Measurements from ENCODE around the gene TTC7B.
A peak's percentile ranks its signal among the peaks of the same experiment; 100 is the strongest.

The TTC7B gene

DNA sequence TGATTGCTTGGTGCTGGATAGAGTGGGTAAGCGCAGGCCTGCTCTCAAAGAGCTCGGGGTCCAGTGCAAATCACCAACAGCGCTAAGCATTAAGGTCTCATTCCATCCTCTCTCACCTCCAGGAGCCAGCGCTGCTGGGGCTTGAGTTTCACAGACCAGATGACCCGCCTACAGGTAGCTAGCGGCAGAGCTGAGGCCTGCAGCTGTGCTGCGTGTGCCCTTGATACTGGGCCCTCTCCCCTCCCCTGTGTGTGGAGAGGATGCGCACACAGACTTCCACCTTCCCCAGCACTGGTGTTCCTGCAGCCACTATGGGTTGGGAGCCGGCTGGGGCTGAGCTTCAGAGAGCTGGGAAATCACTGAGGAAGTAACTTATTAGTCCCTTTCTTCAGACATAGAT lies 269.5 kb downstream of the TTC7B start:
- DNase-seq (ENCODE audit: low read depth, low spot score), result no peak

DNA sequence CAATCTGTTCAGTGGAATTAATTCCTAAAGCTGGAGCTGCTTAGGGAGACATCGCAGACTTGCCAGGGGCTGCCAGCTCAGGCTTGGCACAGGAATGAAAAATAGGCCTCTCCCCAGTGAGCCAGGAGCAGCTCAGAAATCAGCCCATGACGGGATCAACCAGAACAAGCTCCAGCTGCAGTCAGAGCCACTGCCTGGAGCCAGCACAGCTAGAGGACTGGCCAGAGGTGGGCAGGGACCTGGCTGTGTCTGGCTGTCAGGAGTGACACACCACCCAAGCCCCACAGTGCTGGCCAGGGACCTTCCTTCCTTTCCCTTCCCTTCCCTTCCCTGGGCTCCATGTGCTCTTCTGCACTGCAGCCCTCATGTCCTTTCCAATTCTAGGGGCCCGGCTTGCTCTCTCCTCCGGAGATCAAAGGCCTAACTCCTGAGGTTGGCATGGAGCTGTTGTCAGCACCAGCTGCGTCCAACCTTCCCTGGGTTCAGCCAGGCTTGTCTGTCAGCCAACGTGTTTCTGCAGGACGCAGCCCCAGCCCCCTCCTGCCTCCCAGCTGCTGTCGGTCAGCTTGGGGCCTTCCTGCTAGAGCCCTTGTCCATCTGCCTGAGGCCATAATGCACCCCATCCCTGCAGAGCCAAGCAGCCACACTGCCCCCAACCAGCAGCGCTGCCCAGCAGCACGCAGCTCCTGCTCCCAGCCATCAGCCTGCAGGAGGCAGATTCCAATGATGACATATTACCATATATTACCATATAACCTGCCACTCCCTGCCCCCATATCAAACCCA lies 270.1 kb downstream of the TTC7B start:
- DNase-seq (ENCODE audit: low read depth, low spot score), result peak; percentile 43

DNA sequence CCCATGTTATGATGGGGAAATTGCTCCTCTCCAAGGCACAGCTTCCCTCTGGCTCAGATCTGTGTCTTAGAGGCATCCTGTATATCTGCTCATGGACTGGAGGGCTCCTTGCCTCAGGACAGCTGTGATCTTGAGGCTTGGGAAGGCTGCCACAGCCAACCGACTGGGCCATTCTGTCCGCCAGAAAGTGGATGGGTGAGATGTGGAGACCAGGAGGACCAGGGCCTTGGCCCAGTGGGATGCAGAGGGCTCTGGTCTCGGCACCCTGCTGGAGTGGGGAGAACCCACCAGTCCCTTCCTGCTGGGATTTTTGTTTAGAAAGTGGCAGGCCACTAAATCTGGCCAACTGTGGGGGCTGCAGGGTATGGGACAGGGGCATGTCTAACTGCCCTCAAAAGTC lies 270.8 kb downstream of the TTC7B start:
- DNase-seq (ENCODE audit: low read depth, low spot score), result no peak

DNA sequence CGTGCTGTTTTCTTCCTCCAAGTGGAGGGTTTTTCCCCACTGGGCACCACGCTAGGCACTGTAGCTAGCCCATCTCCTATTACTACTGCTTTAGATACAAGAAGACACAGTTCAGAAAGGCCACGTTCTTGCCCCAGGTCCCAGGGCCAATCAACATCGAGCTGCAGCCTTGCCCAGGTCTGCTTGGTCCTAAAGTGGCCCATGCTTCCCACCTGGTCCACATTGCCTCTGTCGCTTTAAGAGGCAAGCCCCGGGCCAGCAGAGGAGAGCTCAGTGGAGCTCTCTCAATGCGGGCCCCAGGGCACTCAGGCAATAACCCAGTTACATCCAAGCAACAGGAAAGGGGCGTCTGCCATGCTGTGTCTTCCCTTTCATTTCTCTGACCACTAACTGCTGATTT lies 271.3 kb downstream of the TTC7B start:
- DNase-seq (ENCODE audit: low read depth, low spot score), result no peak

DNA sequence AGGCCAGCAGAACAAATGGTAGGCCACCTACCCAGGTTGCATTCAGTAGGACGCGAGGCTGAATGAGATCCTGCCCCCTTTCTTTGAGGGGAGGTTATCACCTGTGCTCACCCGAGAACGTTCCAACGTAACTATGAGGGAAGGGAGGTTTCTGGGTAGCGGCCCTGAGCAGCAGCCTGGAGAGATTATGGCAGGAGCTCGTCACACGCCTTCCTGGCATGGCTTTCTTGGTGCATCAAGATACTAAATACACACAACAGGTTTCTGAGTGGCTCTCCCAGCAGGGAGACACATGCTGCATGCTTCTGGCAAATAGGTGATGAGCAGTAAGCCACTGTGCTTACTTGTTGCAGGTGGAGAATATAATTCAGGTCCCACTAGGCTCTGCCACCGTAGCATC lies 271.7 kb downstream of the TTC7B start:
- no peak for DNase-seq (ENCODE audit: low read depth, low spot score)

DNA sequence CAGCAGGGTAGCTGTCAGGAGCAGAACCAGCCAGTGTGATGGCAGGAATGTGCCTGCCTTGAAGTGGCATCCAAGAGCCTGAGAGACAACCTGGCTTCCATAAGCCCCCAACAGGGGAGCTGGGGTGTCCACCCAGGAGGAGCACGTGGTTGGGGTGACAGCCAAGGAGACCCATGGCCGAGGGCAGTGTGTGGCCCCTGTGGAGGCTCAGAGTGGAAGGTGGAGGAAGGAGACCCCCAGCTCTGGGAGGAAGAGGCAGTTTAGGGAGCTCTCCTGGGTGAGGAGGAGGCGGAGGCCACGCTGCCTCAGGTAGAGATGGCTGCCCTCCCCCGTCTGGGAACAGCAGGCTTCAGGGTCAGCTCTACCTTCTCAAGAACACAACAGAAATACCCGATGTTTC lies 272.4 kb downstream of the TTC7B start:
- no peak for DNase-seq (ENCODE audit: low read depth, low spot score)

DNA sequence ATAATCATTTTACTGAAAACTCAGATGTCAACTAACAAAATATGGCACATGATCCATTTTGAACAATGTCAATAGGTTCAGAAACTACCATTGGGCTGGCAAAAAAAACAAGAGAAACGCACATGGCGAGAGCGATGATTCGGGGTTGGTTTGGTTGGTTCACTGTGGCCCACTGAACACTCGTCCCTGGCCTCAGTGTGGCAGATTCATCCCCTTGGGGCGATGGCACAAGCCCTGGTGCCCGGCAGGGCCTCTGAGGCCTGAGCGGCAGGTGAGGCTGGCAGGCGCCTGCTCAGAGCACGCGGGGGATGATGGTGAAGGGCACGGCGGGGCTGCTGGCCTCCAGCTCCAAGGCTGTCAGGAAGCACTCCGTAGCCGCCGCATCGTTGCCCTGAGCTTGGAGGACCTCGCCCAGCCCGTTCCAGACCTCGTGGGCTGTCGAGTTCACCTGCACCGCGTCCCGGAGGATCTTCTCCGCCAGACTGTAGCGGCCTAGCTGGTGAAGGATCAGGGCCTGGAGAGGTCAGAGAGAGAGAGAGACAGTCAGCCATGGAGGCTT lies 275.1 kb downstream of the TTC7B start:
- DNase-seq (ENCODE audit: low read depth, low spot score), result no peak

DNA sequence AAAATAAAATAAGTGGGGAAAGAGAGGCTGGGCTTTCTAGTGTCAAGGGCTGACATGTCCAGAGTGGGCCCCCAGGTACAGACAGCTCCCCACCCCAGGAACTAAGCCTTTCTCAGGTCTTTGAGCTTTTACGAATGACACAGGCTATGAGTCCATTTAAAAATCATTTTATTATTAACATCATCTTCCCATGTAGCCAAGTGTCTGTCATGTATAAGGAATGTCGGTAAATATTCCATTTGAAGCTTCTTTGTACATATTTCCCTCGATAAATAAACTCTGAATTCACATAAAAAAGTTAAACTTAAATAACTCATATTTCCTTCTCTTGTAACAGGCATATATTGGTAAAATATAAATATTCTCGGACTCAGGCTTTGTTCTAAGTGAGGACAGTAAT lies 275.8 kb downstream of the TTC7B start:
- no peak for DNase-seq (ENCODE audit: low read depth, low spot score)

DNA sequence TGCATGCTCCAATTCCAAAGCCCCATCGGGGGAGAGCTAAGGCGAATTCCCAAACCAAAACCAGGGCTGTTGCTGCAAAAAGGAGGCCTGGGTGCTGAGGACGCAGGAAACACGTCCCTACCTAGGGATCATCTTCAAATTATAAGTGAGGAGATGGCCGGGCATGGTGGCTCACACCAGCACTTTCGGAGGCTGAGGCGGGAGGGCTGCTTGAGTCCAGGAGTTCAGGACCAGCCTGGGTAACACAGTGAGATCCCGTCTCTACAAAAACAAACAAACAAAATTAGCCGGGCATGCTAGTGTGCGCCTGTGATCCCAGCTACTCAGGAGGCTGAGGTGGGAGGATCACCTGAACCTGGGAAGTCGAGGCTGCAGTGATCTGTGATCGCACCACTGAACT lies 276.2 kb downstream of the TTC7B start:
- no peak for DNase-seq (ENCODE audit: low read depth, low spot score)

DNA sequence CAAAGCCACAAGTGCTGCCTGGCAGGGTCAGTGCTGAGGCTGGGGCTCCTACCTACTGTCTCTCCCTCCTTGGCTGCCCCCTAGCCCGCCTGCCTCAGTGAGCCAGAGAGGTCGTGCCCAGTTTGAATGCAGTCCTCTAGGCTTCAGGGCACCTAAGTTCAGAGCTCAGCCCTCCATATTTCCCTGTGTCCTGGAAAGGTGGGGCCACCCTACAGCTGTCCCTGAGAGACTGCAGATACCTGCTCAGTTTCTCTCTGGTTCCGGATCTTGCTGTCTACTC lies 276.8 kb downstream of the TTC7B start:
- DNase-seq (ENCODE audit: low read depth, low spot score), result no peak

DNA sequence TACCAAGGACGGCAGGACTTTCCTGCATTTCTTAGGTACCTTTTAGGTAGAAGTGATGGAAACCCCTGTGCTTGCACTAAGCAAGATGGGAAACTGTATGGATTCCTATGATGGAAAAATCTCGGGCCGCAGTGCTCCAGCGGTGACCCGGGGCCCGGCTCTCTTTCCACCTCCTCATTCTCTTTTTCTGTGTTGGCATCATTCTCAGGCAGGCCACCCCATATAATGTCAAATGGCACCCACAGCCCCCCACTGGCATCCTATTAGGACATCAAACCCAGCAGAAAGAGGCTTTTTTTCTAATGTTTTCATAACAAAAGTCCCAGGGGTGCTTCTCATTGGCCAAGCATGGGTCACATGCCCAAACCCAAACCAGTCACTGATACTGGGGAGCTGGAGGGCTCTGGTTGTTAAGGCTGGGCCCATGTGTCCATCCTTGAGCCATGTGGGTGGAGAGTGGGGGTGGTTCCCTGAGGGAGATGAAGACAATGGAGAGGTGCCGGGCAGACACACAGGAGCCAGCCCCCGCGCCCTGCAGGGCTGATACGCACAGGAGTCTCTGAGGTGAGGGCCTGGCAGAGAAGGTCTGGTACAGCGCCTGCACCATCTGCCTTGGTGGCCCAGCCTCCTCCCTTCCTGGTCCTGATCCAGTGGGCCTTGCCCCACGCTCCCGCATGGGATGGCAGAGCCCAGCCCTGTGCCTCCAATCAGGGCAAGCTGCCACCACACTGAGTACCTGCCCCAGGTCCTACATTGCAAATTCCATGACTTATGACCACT lies 277.3 kb downstream of the TTC7B start:
- no peak for DNase-seq (ENCODE audit: low read depth, low spot score)

DNA sequence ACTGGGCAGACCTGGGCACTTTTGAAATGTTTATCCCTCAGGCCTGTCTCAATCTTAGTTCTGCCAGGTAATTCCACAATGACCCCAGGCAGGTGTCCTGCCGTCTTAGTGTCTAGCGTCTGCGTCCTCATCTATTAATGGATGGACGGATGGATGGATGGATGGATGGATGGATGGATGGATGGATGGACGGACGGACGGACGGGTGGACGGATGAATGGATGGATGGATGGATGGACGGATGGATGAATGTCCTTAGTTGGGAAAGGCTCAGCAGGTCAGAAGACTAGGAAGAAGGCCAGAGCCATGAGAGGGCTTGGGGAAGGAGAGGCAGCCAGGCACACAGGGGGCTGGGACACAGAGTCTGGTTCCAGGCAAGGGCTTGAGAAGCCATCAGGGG lies 278.1 kb downstream of the TTC7B start:
- no peak for DNase-seq (ENCODE audit: low read depth, low spot score)

DNA sequence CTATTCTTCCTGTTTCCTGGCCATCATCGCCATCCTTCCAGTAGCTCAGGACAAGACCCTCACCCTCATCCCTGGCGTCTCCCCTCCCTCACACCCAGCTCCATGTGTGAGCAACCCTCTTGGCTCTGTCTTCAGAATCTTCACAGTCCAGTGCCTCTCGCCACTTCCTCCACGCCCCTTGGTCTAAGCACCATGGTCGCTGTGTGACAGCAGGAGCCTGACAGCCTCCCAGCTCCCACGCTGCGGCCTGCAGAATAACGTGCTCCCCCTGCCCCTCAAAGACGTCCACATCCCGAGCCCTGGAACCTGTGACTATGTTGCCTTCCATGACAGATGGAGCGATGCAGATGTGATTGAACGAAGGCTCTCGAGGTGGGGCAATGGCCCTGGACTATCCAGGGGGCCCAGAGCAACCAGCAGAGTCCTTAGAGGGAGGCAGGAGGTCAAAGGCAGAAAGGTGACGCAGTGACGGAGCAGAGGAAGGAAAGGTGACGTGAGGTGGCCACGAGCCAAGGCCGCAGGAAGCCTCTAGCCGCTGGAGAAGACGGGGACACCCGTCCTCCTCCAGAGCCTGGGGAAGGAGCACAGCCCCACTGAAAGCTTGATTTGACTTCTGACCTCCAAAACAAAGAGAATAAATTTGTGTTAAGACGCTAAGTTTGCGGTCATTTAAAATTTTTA lies 279.6 kb downstream of the TTC7B start:
- DNase-seq (ENCODE audit: low read depth, low spot score), result no peak

DNA sequence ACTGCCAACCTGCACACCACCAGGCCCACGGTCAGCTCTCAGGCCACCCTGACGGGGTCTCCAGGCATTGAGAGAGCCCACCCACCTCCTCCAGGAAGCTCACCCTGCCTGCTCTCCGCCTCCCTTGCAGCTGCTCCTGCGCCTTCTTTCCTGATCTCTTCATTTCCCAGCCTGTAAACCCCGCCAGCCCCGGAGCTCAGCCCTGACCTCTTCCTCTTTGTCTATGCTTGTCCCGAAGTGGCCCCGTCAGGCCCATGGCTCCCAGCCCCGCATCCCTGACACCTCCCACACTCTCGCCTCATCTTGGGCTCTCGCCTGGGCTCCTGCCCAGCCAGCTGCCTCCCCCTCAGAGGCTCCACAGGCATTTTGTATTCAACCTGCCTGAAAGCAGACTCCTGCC lies 280.1 kb downstream of the TTC7B start:
- no peak for DNase-seq (ENCODE audit: low read depth, low spot score)

DNA sequence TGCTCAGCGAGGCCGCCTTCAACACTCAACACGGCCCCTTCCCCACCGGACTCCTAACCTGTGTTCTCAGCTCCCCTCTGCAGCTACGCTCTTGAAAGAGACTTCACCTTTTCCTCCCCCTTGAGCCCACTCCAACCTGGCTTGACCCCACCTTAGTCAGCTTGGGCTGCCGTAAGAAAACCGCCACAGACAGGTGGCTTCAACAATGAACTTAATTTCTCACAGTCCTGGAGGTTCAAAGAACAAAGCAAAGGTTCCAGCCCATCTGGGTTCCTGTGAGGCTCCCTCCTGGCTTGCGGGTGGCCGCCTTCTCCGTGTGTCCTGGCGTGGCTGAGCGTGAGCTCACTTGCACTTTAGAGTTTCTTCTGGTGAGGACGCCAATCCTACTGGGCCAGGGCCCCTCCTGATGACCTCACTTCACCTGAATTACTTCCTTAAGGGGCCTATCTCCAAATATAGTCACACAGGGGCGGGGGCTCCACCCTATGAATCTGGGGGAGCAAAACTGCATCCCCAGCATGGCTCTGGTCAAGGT lies 280.6 kb downstream of the TTC7B start:
- DNase-seq (ENCODE audit: low read depth, low spot score), result no peak

DNA sequence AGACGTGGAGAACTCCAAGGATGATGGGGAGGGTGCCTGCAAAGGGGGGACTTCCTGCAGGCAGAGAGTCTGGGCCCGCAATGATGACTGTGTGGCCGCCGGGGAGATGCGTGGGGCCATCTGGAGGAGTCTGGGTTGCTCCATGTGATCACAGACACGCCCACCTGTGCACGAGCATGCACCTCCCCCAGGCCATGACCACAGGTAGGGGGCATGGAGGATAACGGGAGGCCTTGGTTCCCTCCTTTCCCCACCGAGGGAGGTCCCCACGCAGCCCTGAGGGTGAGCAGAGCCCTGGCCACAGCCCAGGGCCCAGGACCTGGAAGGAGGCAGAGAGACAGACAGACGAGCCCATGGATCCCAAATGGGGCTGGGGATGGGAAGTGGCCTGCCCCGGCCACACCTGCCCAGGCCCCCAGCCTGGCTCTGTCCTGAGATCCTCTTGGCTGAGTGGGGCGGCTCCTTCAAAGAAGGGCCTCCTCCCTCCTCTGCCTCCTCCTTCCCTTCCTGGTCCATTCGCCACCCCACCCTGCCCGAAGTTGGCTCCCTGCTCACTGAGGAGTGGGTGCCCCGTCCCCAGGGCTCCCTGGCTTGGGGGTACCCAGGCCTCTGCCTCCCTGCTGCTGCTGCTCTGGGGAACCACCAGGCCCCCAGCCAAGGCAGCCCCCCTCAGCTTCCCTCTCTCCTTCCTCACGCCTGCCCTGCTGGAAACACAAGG lies 281.2 kb downstream of the TTC7B start:
- DNase-seq (ENCODE audit: low read depth, low spot score), result no peak

DNA sequence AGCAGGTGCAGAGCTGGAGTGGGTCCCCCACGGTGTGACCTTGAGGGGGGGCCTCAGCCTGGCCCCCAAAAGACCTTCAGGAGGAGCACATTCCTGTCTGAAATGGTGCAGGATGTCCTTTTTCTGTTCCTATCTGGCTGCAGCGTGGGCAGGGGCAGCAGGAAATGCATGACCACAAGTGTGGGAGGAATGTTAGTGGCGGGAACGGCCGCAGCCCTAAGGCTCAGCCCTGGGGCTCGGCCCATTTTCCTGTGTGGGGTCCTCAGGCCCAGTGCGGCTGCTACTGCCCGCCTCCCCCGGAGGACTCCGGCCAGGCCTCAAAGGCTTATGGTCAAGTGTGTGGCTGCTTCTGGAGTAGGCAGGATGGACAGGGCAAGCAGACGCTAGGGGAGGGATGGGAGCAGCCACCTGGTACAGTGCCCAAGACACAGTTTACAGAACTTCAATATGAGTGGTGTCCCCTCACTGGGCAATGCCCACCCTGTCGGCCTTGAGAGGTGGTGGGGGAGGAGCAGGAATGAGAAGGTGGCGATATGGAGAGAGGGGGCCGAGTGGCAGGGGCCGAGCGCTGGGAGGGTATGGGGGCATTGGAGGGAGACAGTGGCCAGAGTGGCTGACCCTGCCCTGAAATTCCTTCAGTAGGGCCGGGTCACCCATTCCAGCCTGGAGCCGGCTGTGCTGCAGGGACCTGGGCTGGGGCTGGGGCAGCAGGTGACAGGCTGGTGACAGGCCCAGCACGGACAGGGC lies 282.0 kb downstream of the TTC7B start:
- DNase-seq (ENCODE audit: low read depth, low spot score), result peak; percentile 77

DNA sequence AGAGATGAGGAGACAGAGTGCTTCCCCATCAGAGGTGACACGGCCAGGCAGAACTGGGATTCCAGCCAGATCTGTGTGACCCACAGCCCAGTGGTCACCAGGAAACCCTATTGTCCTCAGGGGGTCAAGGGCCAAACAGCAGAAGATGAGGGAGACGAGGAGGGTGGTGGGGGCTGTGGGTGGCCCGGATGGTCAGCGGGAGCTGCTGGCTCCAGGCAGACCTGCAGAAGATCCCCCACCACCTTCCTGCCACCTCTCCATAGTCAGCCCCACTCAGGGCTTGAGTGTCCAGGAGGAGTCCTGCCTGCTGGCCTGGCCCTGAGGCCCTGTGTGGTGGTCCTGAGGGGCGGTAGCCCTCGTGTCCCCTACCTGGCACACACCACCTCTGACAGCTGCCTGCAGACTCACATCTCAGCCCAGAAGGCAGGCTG lies 282.6 kb downstream of the TTC7B start:
- DNase-seq (ENCODE audit: low read depth, low spot score), result no peak

DNA sequence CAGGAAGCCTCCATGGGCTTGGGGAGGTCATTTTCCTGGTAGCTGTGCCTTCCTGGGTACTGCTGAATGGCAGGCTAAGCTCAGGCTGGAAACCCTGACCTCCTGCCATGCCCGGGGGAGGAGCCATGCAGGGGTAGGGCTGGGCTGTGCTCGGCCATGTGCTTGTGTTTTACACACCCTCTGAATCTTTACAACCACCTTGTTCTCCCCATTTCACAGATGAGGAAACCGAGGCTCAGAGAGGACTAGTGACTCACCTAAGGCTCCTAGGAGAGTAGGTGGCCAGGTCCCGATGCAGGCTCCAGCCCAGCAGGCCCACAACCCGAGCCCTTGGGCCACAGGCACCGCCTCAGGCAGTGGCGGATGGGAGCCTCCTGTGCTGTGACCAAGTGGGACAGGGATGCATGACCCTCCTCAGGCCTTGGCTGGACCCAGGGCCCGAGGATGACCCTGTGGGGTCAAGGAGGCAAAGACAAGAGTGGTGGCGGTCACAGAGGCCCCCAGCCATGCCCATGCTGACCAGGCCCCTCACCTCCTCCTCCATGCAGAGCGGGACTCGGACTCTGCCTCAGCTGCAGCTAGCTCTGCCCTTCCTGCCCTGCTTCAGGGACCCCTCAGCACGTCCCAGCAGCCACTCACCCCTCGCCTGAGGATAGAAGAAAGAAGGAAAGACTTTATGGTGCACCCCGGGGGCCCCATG lies 283.3 kb downstream of the TTC7B start:
- no peak for DNase-seq (ENCODE audit: low read depth, low spot score)

DNA sequence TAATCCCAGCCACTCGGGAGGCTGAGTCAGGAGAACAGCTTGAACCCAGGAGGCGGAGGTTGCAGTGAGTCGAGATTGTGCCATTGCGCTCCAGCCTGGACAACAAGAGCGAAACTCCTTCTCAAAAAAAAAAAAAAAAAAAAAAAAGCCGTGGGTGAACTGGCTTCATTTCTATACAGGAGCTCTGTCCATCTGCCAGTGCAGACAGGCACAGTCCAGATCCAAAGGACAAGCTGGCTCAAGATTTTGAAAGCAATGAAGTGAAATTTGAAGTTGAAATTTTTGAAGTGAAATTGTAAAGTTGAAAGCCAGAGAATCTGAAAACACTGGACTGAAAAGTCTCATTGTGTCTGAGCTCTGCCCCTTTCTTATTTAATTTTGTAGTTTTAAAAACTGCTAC lies 284.7 kb downstream of the TTC7B start:
- DNase-seq (ENCODE audit: low read depth, low spot score), result no peak
